Measurements from ENCODE around the gene ATOH8.

The ATOH8 gene

GRCh38 chr2:85819811-85820510 is 66.2 kb downstream of the ATOH8 start:
- Histone ChIP-seq H3K4ac (ENCODE audit: low read depth in 1 of 2, low read length in 2 of 2) (no peak overlapping the region), H2BK5ac (ENCODE audit: low read depth, low read length, poor library complexity, severe bottlenecking) (no peak overlapping the region), H3K9me3 (ENCODE audit: control insufficient read depth, low read length) (no peaks in the 10 kb centered on the region), H3K4me3 (ENCODE audit: insufficient read depth in 1 of 2, low read depth in 1 of 2, low read length in 2 of 2) (no peak overlapping the region), H3K27ac (ENCODE audit: low read length, poor library complexity, severe bottlenecking) (no peak overlapping the region), H4K91ac (ENCODE audit: low read length) (no peak overlapping the region), H2BK120ac (ENCODE audit: low read depth, low read length) (no peak overlapping the region), H2BK15ac (ENCODE audit: low read depth, poor library complexity, severe bottlenecking) (no peak overlapping the region), H2BK12ac (ENCODE audit: low read length in 2 of 2) (no peak overlapping the region), H3K36me3 (ENCODE audit: control insufficient read depth in 1 of 2, insufficient read depth in 2 of 2, low read depth in 1 of 2, low read length in 2 of 2) (no peaks in the 10 kb centered on the region), H3K23ac (ENCODE audit: low read length in 2 of 2) (no peak overlapping the region), H2AFZ (ENCODE audit: low read depth, low read length) (no peak overlapping the region), H3K27me3 (ENCODE audit: control insufficient read depth in 1 of 2, insufficient read depth in 1 of 2, low read length in 2 of 2) (peaks cover 10 to 28% of the 10 kb centered on the region in 2 experiments), H3K9ac (ENCODE audit: low read length) (no peak overlapping the region), H3K4me2 (ENCODE audit: low read length, poor library complexity, severe bottlenecking) (no peak overlapping the region), H3K18ac (ENCODE audit: low read depth in 1 of 2, low read length in 2 of 2) (no peak overlapping the region), H3K4me1 (ENCODE audit: control insufficient read depth, insufficient read depth, low read depth, low read length) (no peaks in the 10 kb centered on the region), H2AK5ac (ENCODE audit: low read length, severe bottlenecking) (no peak overlapping the region), H3K14ac (ENCODE audit: low read length in 2 of 2) (no peak overlapping the region), H3K79me1 (replicated peaks; ENCODE audit: low read length, poor library complexity, severe bottlenecking) (no peaks in the 10 kb centered on the region), H4K8ac (ENCODE audit: low read length) (no peak overlapping the region)
- 84% methylated on average over 6 of the region's 6 CpGs for WGBS
- DNase-seq = no peak

DNA sequence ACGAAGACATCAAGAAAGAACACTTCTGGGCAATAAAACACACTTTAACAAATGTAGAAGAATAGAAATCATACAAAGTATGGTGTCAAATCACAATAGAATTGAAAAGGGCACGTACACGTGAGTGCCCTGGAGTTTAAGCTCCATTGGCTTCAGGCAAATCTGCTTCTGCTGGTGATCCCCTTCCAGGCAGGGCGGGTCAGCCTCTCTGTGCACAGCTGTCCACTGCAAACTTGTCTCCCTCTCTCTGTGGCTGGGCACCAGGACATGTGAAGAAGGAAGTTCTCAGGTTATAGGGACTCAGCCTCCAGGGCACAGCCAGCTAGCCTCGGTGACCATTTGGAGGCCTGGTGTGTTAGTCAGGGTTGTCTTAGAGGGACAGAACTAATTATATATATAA is 69.0 kb downstream of the ATOH8 start:
- no peak overlapping the region for H2BK12ac ChIP-seq (ENCODE audit: low read length in 2 of 2)
- no peak overlapping the region for H2AK5ac ChIP-seq (ENCODE audit: low read length, severe bottlenecking)
- H3K4me3 ChIP-seq (ENCODE audit: insufficient read depth in 1 of 2, low read depth in 1 of 2, low read length in 2 of 2) = no peak overlapping the region
- H3K9me3 ChIP-seq (ENCODE audit: control insufficient read depth, low read length) = no peaks in the 10 kb centered on the region
- H3K4me2 ChIP-seq (ENCODE audit: low read length, poor library complexity, severe bottlenecking) = no peak overlapping the region
- no peak overlapping the region for H2BK15ac ChIP-seq (ENCODE audit: low read depth, poor library complexity, severe bottlenecking)
- no peak overlapping the region for H2AFZ ChIP-seq (ENCODE audit: low read depth, low read length)
- H3K79me1 ChIP-seq (replicated peaks; ENCODE audit: low read length, poor library complexity, severe bottlenecking) = no peaks in the 10 kb centered on the region
- no peak overlapping the region for H3K14ac ChIP-seq (ENCODE audit: low read length in 2 of 2)
- no peak overlapping the region for H2BK120ac ChIP-seq (ENCODE audit: low read depth, low read length)
- no peak for DNase-seq
- H3K27me3 ChIP-seq (ENCODE audit: control insufficient read depth in 1 of 2, insufficient read depth in 1 of 2, low read length in 2 of 2) = peaks cover 6 to 18% of the 10 kb centered on the region in 2 experiments
- H4K8ac ChIP-seq (ENCODE audit: low read length) = no peak overlapping the region
- H3K36me3 ChIP-seq (ENCODE audit: control insufficient read depth in 1 of 2, insufficient read depth in 2 of 2, low read depth in 1 of 2, low read length in 2 of 2) = no peaks in the 10 kb centered on the region
- no peak overlapping the region for H3K4ac ChIP-seq (ENCODE audit: low read depth in 1 of 2, low read length in 2 of 2)
- no peaks in the 10 kb centered on the region for H3K4me1 ChIP-seq (ENCODE audit: control insufficient read depth, insufficient read depth, low read depth, low read length)
- no peak overlapping the region for H3K18ac ChIP-seq (ENCODE audit: low read depth in 1 of 2, low read length in 2 of 2)
- H4K91ac ChIP-seq (ENCODE audit: low read length) = no peak overlapping the region
- H2BK5ac ChIP-seq (ENCODE audit: low read depth, low read length, poor library complexity, severe bottlenecking) = no peak overlapping the region
- no peak overlapping the region for H3K23ac ChIP-seq (ENCODE audit: low read length in 2 of 2)
- no peak overlapping the region for H3K9ac ChIP-seq (ENCODE audit: low read length)
- H3K27ac ChIP-seq (ENCODE audit: low read length, poor library complexity, severe bottlenecking) = no peak overlapping the region
- WGBS = 86% methylated on average over 3 of the region's 5 CpGs

GRCh38 chr2:85823951-85824350 is 70.2 kb downstream of the ATOH8 start:
- 50% methylated on average over 2 of the region's 2 CpGs for WGBS
- H3K79me1 ChIP-seq (replicated peaks; ENCODE audit: low read length, poor library complexity, severe bottlenecking) = no peaks in the 10 kb centered on the region
- H3K27me3 ChIP-seq (ENCODE audit: control insufficient read depth in 1 of 2, insufficient read depth in 1 of 2, low read length in 2 of 2) = peaks cover 3 to 10% of the 10 kb centered on the region in 2 experiments
- H4K8ac ChIP-seq (ENCODE audit: low read length) = no peak overlapping the region
- H3K4me1 ChIP-seq (ENCODE audit: control insufficient read depth, insufficient read depth, low read depth, low read length) = no peaks in the 10 kb centered on the region
- no peaks in the 10 kb centered on the region for H3K9me3 ChIP-seq (ENCODE audit: control insufficient read depth, low read length)
- no peak overlapping the region for H2BK120ac ChIP-seq (ENCODE audit: low read depth, low read length)
- no peak overlapping the region for H2BK5ac ChIP-seq (ENCODE audit: low read depth, low read length, poor library complexity, severe bottlenecking)
- no peak overlapping the region for H2AFZ ChIP-seq (ENCODE audit: low read depth, low read length)
- H3K18ac ChIP-seq (ENCODE audit: low read depth in 1 of 2, low read length in 2 of 2) = no peak overlapping the region
- no peak overlapping the region for H3K14ac ChIP-seq (ENCODE audit: low read length in 2 of 2)
- no peak overlapping the region for H3K4ac ChIP-seq (ENCODE audit: low read depth in 1 of 2, low read length in 2 of 2)
- H3K4me2 ChIP-seq (ENCODE audit: low read length, poor library complexity, severe bottlenecking) = no peak overlapping the region
- DNase-seq = no peak
- H3K9ac ChIP-seq (ENCODE audit: low read length) = no peak overlapping the region
- H3K27ac ChIP-seq (ENCODE audit: low read length, poor library complexity, severe bottlenecking) = no peak overlapping the region
- H4K91ac ChIP-seq (ENCODE audit: low read length) = no peak overlapping the region
- no peak overlapping the region for H2BK12ac ChIP-seq (ENCODE audit: low read length in 2 of 2)
- H3K23ac ChIP-seq (ENCODE audit: low read length in 2 of 2) = no peak overlapping the region
- no peak overlapping the region for H3K4me3 ChIP-seq (ENCODE audit: insufficient read depth in 1 of 2, low read depth in 1 of 2, low read length in 2 of 2)
- H2BK15ac ChIP-seq (ENCODE audit: low read depth, poor library complexity, severe bottlenecking) = no peak overlapping the region
- H2AK5ac ChIP-seq (ENCODE audit: low read length, severe bottlenecking) = no peak overlapping the region
- H3K36me3 ChIP-seq (ENCODE audit: control insufficient read depth in 1 of 2, insufficient read depth in 2 of 2, low read depth in 1 of 2, low read length in 2 of 2) = no peaks in the 10 kb centered on the region

DNA sequence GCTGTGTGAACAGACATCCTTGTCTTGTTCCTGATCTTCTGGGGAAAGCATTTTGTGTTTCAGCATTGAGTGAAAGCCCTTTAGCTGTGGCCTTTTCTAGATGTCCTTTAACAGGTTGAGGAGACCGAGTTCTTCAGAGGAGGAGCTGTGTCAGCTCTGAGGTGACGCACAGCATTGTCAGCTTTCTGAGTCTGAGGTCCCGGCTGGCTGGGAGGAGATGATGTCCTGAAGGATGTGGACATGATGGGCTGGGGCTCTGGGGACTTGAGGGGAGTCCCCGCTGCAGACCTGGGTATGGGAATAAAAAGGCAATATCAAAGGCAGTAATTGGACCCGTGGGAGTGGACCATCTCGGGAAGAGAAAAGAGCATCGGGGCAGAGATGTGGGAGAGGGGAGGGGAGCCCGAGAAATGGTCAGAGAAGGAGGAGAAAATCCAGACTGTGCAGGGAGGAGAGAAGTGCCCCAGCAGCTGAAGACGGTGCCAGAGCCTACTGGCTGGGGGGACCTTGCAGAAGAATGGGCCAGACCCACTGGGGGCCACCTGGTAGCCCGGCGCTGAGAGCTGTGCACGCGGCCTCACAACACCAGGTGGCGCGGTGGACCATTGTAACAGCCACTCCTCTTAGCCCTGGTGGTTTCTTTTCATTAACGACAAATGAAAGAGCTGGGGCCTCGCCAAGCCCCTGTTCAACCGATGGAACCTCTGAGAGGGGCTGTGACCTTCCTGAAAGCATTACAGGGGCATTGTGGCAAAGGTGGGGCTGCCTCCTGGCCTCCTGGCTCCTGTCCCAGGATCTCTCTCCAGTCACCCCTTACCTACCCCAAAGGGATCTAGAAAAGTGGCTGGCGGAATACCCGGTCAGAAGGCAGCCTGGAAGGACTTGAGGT is 73.4 kb downstream of the ATOH8 start:
- Histone ChIP-seq H3K9ac (ENCODE audit: low read length) (peak overlapping the region; percentile 73), H3K27ac (ENCODE audit: low read length, poor library complexity, severe bottlenecking) (no peak overlapping the region), H3K4me3 (ENCODE audit: insufficient read depth in 1 of 2, low read depth in 1 of 2, low read length in 2 of 2) (peak overlapping the region in 1 of 2 experiments; percentile 68), H2BK12ac (ENCODE audit: low read length in 2 of 2) (no peak overlapping the region), H3K36me3 (ENCODE audit: control insufficient read depth in 1 of 2, insufficient read depth in 2 of 2, low read depth in 1 of 2, low read length in 2 of 2) (no peaks in the 10 kb centered on the region), H3K4me2 (ENCODE audit: low read length, poor library complexity, severe bottlenecking) (peak overlapping the region; percentile 17), H3K4me1 (ENCODE audit: control insufficient read depth, insufficient read depth, low read depth, low read length) (no peaks in the 10 kb centered on the region), H3K4ac (ENCODE audit: low read depth in 1 of 2, low read length in 2 of 2) (no peak overlapping the region), H2BK5ac (ENCODE audit: low read depth, low read length, poor library complexity, severe bottlenecking) (no peak overlapping the region), H2BK15ac (ENCODE audit: low read depth, poor library complexity, severe bottlenecking) (peak overlapping the region; percentile 53), H3K9me3 (ENCODE audit: control insufficient read depth, low read length) (no peaks in the 10 kb centered on the region), H3K27me3 (ENCODE audit: control insufficient read depth in 1 of 2, insufficient read depth in 1 of 2, low read length in 2 of 2) (no peaks in the 10 kb centered on the region), H2BK120ac (ENCODE audit: low read depth, low read length) (no peak overlapping the region), H2AFZ (ENCODE audit: low read depth, low read length) (no peak overlapping the region), H3K14ac (ENCODE audit: low read length in 2 of 2) (no peak overlapping the region), H4K91ac (ENCODE audit: low read length) (no peak overlapping the region), H3K18ac (ENCODE audit: low read depth in 1 of 2, low read length in 2 of 2) (no peak overlapping the region), H2AK5ac (ENCODE audit: low read length, severe bottlenecking) (no peak overlapping the region), H3K23ac (ENCODE audit: low read length in 2 of 2) (no peak overlapping the region), H3K79me1 (replicated peaks; ENCODE audit: low read length, poor library complexity, severe bottlenecking) (no peaks in the 10 kb centered on the region), H4K8ac (ENCODE audit: low read length) (peak overlapping the region; percentile 66)
- peak; percentile 73 for DNase-seq
- 31% methylated on average over 20 of the region's 20 CpGs for WGBS

Measured in mesenchymal stem cell (in vitro differentiated cells and primary cell).